GM21526 (cell line): ENCODE data around the gene MDM4.
A peak's percentile ranks its signal among the peaks of the same experiment; 100 is the strongest.

Source experiments
- ATAC-seq: cut with Tn5 transposase; IDR thresholded peaks from one replicate; pipeline ENCODE4 v1.9.1; 2021; ENCODE audit warnings: moderate library complexity; ENCODE audit not compliant: unreplicated experiment, low FRiP score

Gene MDM4

GRCh38 chr1:204575221-204576190 lies 59.3 kb downstream of the MDM4 start:
- no peak for ATAC-seq

- ATAC-seq, result no peak
These were observed 60.2 kb downstream of the MDM4 start for GRCh38 chr1:204576422-204576821.

GRCh38 chr1:204577794-204578478 lies 61.7 kb downstream of the MDM4 start:
- ATAC-seq, result no peak

GRCh38 chr1:204578867-204579664 lies 62.9 kb downstream of the MDM4 start:
- ATAC-seq, result peak; percentile 61

GRCh38 chr1:204579681-204580080 lies 63.5 kb downstream of the MDM4 start:
- ATAC-seq, result no peak

GRCh38 chr1:204580862-204581261 lies 64.7 kb downstream of the MDM4 start:
- no peak for ATAC-seq

GRCh38 chr1:204581759-204582158 lies 65.6 kb downstream of the MDM4 start:
- ATAC-seq, result no peak

- ATAC-seq, result no peak
These were observed 67.9 kb downstream of the MDM4 start for GRCh38 chr1:204583909-204584632.

GRCh38 chr1:204584699-204585372 lies 68.6 kb downstream of the MDM4 start:
- no peak for ATAC-seq

GRCh38 chr1:204587621-204588020 lies 71.4 kb downstream of the MDM4 start:
- no peak for ATAC-seq

GRCh38 chr1:204588826-204589225 lies 72.6 kb downstream of the MDM4 start:
- no peak for ATAC-seq

GRCh38 chr1:204589409-204590038 lies 73.3 kb downstream of the MDM4 start:
- ATAC-seq, result no peak

- ATAC-seq, result no peak
These were observed 75.4 kb downstream of the MDM4 start for GRCh38 chr1:204591473-204592090.

- no peak for ATAC-seq
These were observed 76.2 kb downstream of the MDM4 start for GRCh38 chr1:204592246-204592948.

GRCh38 chr1:204598319-204598969 lies 82.2 kb downstream of the MDM4 start:
- no peak for ATAC-seq

GRCh38 chr1:204599098-204599497 lies 82.9 kb downstream of the MDM4 start:
- ATAC-seq, result no peak

- no peak for ATAC-seq
These were observed 83.4 kb downstream of the MDM4 start for GRCh38 chr1:204599596-204599995.

GRCh38 chr1:204600203-204600602 lies 84.0 kb downstream of the MDM4 start:
- ATAC-seq, result no peak
